Measurements from ENCODE around the gene KRTAP10-10. TPM values are rescaled to one million over a fixed set of nuclear protein-coding genes. Genes with fewer than 3 reads are reported as not detected.
"Not testable (repeated sequence)": the region's sequence is repeated elsewhere in the genome, so short reads cannot be mapped to it uniquely, and the experiment has no call there.

The KRTAP10-10 gene
- total RNA-seq, 4 donors from 2014 or later, result not detected

DNA sequence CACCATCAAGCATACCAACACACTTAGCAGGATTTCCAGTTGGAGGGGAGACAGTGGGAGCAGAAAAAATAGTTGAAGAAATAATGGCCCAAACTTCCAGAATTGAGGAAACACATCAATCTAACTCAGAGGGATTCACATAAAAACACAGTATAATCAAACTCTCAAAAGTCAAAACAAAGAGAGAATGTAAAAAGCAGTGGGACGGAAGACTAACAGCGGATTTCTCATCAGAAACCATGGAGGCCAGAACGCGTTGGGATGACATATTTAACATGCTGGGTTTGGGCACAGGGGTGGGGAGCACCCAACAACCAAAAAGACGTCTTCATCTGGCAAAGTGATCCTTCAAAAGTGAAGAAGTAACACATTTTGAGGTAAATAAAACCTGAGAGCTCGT is 17.3 kb upstream of the KRTAP10-10 start:
- intact Hi-C loops (cut with DNase I; ENCODE audit: low total_unique reads), result no loop called here
- DNase-seq (no peak), ATAC-seq (no peak)
- in situ Hi-C loops (cut with MboI; ENCODE audit: low sequenced_read_pairs in 4 of 4), result no loop called here
- no peaks in the 10 kb centered on the region for H3K4me1 ChIP-seq
- no peak overlapping the region for H3K4me3 ChIP-seq
- no peak overlapping the region for H3K27ac ChIP-seq
- no peaks in the 10 kb centered on the region for H3K36me3 ChIP-seq
- no peak for TF ChIP-seq POLR2A (IDR thresholded peaks at IDR 0.05)
- H3K9me3 ChIP-seq, result no peaks in the 10 kb centered on the region
- peaks cover 0 to 4% (median 2%) of the 10 kb centered on the region in 3 donors for H3K27me3 ChIP-seq

DNA sequence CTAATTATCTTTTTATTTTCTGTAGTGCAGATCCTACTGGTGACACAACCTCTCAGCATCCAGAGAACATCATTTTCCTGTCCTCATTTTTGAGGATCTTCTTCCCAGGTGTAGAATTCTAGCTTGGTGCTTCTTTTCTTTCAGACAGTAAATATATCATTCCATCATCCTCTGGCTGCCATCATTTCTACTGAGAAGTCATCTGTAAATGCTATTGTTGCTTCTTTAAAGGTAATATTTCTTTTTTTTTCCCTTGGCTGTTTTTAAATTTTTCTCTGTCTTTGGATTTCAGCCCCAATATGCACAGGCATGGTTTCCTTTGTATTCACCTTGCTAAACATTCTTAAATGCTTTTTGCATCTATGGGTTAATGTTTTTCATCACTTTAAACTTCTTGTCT is 13.6 kb upstream of the KRTAP10-10 start:
- in situ Hi-C loops (cut with MboI; ENCODE audit: low sequenced_read_pairs in 4 of 4) (no loop called here), intact Hi-C loops (cut with DNase I; ENCODE audit: low total_unique reads) (no loop called here)
- DNase-seq, result no peak

DNA sequence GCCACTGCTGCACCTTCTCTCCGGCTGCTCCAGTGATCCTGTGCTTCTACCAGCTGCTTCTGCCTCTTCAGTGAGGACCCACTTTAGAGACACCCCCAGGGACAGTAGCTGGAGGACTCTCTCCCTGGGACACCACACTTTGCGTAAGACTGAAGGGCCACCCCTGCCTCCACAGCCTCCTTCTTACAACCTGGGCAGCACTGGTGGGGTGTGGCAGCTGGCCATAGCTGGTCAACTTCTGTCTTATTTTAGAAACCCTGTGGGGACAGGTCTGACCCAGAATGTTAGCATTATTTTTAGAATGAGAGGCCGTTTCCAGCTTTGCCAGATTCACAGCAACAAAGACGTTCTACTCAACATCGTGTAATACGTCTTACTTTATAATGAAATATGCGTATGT is 11.4 kb upstream of the KRTAP10-10 start:
- peaks cover 0 to 16% (median 14%) of the 10 kb centered on the region in 3 donors for H3K27me3 ChIP-seq
- no peak overlapping the region for H3K4me3 ChIP-seq
- TF ChIP-seq POLR2A (IDR thresholded peaks at IDR 0.05), result no peak
- TF ChIP-seq, protein P1, sequence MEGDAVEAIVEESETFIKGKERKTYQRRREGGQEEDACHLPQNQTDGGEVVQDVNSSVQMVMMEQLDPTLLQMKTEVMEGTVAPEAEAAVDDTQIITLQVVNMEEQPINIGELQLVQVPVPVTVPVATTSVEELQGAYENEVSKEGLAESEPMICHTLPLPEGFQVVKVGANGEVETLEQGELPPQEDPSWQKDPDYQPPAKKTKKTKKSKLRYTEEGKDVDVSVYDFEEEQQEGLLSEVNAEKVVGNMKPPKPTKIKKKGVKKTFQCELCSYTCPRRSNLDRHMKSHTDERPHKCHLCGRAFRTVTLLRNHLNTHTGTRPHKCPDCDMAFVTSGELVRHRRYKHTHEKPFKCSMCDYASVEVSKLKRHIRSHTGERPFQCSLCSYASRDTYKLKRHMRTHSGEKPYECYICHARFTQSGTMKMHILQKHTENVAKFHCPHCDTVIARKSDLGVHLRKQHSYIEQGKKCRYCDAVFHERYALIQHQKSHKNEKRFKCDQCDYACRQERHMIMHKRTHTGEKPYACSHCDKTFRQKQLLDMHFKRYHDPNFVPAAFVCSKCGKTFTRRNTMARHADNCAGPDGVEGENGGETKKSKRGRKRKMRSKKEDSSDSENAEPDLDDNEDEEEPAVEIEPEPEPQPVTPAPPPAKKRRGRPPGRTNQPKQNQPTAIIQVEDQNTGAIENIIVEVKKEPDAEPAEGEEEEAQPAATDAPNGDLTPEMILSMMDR (IDR thresholded peaks at IDR 0.05 in 4 of 5, conservative IDR thresholded peaks at IDR 0.05 in 1 of 5), result no peak
- H3K4me1 ChIP-seq, result no peaks in the 10 kb centered on the region
- intact Hi-C loops (cut with DNase I; ENCODE audit: low total_unique reads), result no loop called here
- ATAC-seq (no peak), DNase-seq (no peak)
- H3K9me3 ChIP-seq, result no peaks in the 10 kb centered on the region
- in situ Hi-C loops (cut with MboI; ENCODE audit: low sequenced_read_pairs in 4 of 4), result no loop called here
- H3K27ac ChIP-seq, result no peak overlapping the region
- H3K36me3 ChIP-seq, result no peaks in the 10 kb centered on the region

More for the DNA sequence above, 13.6 kb upstream of the KRTAP10-10 start:
- no peaks in the 10 kb centered on the region for H3K36me3 ChIP-seq
- no peak for ATAC-seq
- H3K27ac ChIP-seq, result no peak overlapping the region
- H3K4me1 ChIP-seq, result no peaks in the 10 kb centered on the region
- TF ChIP-seq POLR2A (IDR thresholded peaks at IDR 0.05), result no peak
- TF ChIP-seq, protein P1 (IDR thresholded peaks at IDR 0.05 in 4 of 5, conservative IDR thresholded peaks at IDR 0.05 in 1 of 5), result no peak
- H3K4me3 ChIP-seq, result no peak overlapping the region
- no peaks in the 10 kb centered on the region for H3K9me3 ChIP-seq
- peaks cover 0 to 14% (median 9%) of the 10 kb centered on the region in 3 donors for H3K27me3 ChIP-seq

DNA sequence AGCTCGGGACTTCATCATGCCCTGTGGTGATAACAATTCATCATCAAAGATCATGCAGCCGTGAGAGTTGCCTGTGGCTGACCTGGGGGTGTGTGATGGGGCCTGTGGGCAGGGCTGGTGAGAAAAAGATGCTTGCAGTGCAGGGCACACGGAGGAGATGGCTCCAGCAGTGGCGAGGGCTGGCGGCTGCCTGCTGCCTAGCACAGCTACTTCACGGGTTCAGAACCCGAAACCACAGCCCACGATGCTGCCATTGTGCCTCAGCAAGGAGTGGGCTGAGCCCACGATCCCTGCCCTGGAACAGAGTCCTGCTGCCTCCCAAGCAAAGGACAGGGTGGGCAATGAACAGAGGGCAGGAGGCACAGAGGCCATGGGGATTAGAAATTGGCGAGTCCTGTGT is 10.9 kb upstream of the KRTAP10-10 start:
- ATAC-seq (no peak), DNase-seq (no peak)
- no peaks in the 10 kb centered on the region for H3K4me1 ChIP-seq
- in situ Hi-C loops (cut with MboI; ENCODE audit: low sequenced_read_pairs in 4 of 4) (no loop called here), intact Hi-C loops (cut with DNase I; ENCODE audit: low total_unique reads) (no loop called here)
- TF ChIP-seq, protein P1 (IDR thresholded peaks at IDR 0.05 in 4 of 5, conservative IDR thresholded peaks at IDR 0.05 in 1 of 5), result no peak
- no peak for TF ChIP-seq POLR2A (IDR thresholded peaks at IDR 0.05)
- no peak overlapping the region for H3K27ac ChIP-seq
- no peaks in the 10 kb centered on the region for H3K36me3 ChIP-seq
- no peak overlapping the region for H3K4me3 ChIP-seq
- no peaks in the 10 kb centered on the region for H3K9me3 ChIP-seq
- peaks cover 0 to 16% (median 14%) of the 10 kb centered on the region in 3 donors for H3K27me3 ChIP-seq

DNA sequence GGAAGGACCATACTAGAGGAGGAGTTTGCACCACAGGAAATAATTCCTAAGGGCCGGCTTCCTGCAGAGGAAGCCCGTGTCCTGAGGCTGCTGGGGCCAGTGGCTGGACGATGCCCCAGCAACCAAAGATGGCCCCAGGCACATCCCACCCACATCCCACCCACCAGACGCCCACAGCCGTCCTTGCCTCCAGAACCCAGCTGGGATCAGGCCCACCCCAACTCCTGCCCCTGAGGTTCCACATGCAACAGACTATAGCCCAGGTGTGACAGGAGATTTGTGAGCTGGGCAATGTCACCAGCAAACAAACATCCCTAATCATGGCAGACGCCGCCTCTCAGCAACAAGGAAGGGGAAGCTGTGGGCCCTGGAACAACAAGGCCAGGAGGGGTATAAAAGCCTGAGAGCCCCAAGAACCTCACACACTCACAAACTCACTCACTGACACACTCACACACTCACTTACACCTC is 10.4 kb upstream of the KRTAP10-10 start, which contains the start of gene KRTAP10-9:
Gene KRTAP10-9 (plus strand): TSS at position 421 of the 471 bp plus-strand sequence. CDS start 79 bp downstream, outside the sequence.
- H3K4me3 ChIP-seq, result no peak within 1 kb of the TSS
- no peak for TF ChIP-seq POLR2A (IDR thresholded peaks at IDR 0.05)
- TF ChIP-seq, protein P1 (IDR thresholded peaks at IDR 0.05 in 4 of 5, conservative IDR thresholded peaks at IDR 0.05 in 1 of 5), result no peak
- peaks cover 0 to 16% (median 14%) of the 10 kb centered on the region in 3 donors for H3K27me3 ChIP-seq
- H3K9me3 ChIP-seq, result no peaks in the 10 kb centered on the region
- in situ Hi-C loops (cut with MboI; ENCODE audit: low sequenced_read_pairs in 4 of 4) (no loop called here), intact Hi-C loops (cut with DNase I; ENCODE audit: low total_unique reads) (no loop called here)
- no peaks in the 10 kb centered on the region for H3K36me3 ChIP-seq
- ATAC-seq, result no peak
- H3K4me1 ChIP-seq, result no peaks in the 10 kb centered on the region
- no peak for DNase-seq
- no peak within 1 kb of the TSS for H3K27ac ChIP-seq

DNA sequence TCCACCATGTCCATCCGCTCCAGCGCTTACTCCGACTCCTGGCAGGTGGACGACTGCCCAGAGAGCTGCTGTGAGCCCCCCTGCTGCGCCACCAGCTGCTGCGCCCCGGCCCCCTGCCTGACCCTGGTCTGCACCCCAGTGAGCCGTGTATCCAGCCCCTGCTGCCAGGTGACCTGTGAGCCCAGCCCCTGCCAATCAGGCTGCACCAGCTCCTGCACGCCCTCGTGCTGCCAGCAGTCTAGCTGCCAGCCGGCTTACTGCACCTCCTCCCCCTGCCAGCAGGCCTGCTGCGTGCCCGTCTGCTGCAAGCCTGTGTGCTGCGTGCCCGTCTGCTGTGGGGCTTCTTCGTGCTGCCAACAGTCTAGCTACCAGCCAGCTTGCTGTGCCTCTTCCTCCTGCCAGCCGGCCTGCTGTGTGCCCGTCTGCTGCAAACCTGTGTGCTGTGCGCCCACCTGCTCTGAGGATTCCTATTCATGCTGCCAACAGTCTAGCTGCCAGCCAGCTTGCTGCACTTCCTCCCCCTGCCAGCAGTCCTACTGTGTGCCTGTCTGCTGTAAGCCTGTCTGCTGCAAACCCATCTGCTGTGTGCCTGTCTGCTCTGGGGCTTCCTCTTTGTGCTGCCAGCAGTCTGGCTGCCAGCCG is 9.9 kb upstream of the KRTAP10-10 start:
- H3K9me3 ChIP-seq; H3K36me3 ChIP-seq; in situ Hi-C loops (cut with MboI; ENCODE audit: low sequenced_read_pairs in 4 of 4); intact Hi-C loops (cut with DNase I; ENCODE audit: low total_unique reads); H3K4me3 ChIP-seq; H3K27ac ChIP-seq; H3K4me1 ChIP-seq; ATAC-seq; DNase-seq: not testable (repeated sequence)
- H3K27me3 ChIP-seq, result peaks cover 0 to 16% (median 14%) of the 10 kb centered on the region in 3 donors

DNA sequence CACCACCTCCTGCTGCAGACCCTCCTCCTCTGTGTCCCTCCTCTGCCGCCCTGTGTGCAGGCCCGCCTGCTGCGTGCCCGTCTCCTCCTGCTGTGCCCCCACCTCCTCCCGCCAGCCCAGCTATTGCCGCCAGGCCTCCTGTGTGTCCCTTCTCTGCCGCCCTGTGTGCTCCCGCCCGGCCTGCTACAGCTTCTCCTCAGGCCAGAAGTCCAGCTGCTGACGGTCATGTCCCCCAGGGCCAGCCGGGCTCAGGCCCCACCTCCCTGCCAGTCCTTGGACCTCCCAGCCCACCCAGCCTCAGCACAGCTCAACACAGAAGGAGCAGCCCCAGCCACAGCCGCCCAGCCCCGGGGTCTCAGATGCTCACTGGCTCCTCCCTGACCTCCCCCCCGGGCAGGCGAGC is 9.3 kb upstream of the KRTAP10-10 start:
- H3K4me3 ChIP-seq; ATAC-seq; in situ Hi-C loops (cut with MboI; ENCODE audit: low sequenced_read_pairs in 4 of 4); H3K36me3 ChIP-seq; H3K4me1 ChIP-seq; H3K9me3 ChIP-seq; H3K27ac ChIP-seq; DNase-seq; intact Hi-C loops (cut with DNase I; ENCODE audit: low total_unique reads): not testable (repeated sequence)
- H3K27me3 ChIP-seq, result peaks cover 0 to 16% (median 14%) of the 10 kb centered on the region in 3 donors
